K562 (cell line): ENCODE measurements around the gene SLC26A8. TPM values are rescaled to one million over a fixed set of nuclear protein-coding genes. Genes with fewer than 3 reads are reported as not detected.

Experiments
- ATAC-seq: fragments of 200-7000 bp; cut with Tn5 transposase; 3 replicates; pipeline ENCODE4 v1.9.1; 2020; ENCODE audit warnings: moderate library complexity
- BruUV-seq: library from RNA; stranded (reverse); fragments of 400-500 nt; replicated peaks from 2 replicates; lab custom pipeline; 2021; lab: Mats Ljungman, UMichigan
- CTCF ChIA-PET: fragments of 300-600 bp; formaldehyde crosslinking; extraction: SDS; loops from one replicate; lab custom pipeline; 2021; ENCODE audit warnings: low intra/inter-chr PET ratio; lab: Yijun Ruan, JAX
- POLR2A ChIA-PET: fragments of 300-600, 350-650 bp; sonication (Branson Sonifier 250); formaldehyde crosslinking; extraction: SDS; loops from one replicate; lab custom pipeline; 2021; ENCODE audit warnings: antibody characterized with exemption, inconsistent platforms; lab: Yijun Ruan, JAX
- DNase-seq, 4 experiments: peaks; one replicate each; pipeline versions ENCODE4 v3.0.0 to v3.0.0-alpha.2; 2011 to 2018; ENCODE audit warnings: low spot score in 3 of 4, mixed read lengths in 3 of 4; ENCODE audit errors: extremely low read depth in 1 of 4
- FAIRE-seq: peaks from 2 replicates; lab custom pipeline; 2011; peaks lifted over from hg19 to GRCh38; lab: Jason Lieb, UNC
- H2AFZ ChIP-seq: 2 replicates; pipeline ENCODE4 v1.6.0; 2011; ENCODE audit warnings: low read depth, low read length, control low read depth, inconsistent platforms
- H3K27ac ChIP-seq: fragments of 200-600 bp; 3 replicates; pipeline ENCODE4 v1.8.0; 2011; ENCODE audit warnings: low read depth, mild to moderate bottlenecking, control low read depth, inconsistent platforms, low read length, moderate library complexity, mixed read lengths; ENCODE audit errors: extremely low read depth
- H3K27me3 ChIP-seq, 2 experiments: fragments of 300-600 bp in 1 of 2; 2 replicates in 1 of 2; 3 replicates in 1 of 2; pipeline versions ENCODE4 v1.6.0 to v1.8.0; 2011; ENCODE audit warnings: inconsistent platforms in 2 of 2, low read length in 2 of 2, mild to moderate bottlenecking in 1 of 2, mixed read lengths in 1 of 2, moderate library complexity in 1 of 2; ENCODE audit not compliant: control insufficient read depth in 2 of 2, insufficient read depth in 2 of 2
- H3K36me3 ChIP-seq: fragments of 300-600 bp; 3 replicates; pipeline ENCODE4 v1.8.0; 2011; ENCODE audit warnings: mild to moderate bottlenecking, low read length, inconsistent platforms; ENCODE audit not compliant: control insufficient read depth, insufficient read depth
- H3K4me1 ChIP-seq, 2 experiments: fragments of 200-600 bp in 1 of 2; replicated peaks in 1 of 2; 2 replicates in 1 of 2; 3 replicates in 1 of 2; pipeline versions ENCODE4 v1.5.1 to v1.8.0; 2011; ENCODE audit warnings: inconsistent platforms in 2 of 2, low read length in 2 of 2, mild to moderate bottlenecking in 1 of 2, mixed read lengths in 1 of 2, moderate library complexity in 1 of 2; ENCODE audit not compliant: control insufficient read depth in 2 of 2, insufficient read depth in 2 of 2
- H3K4me2 ChIP-seq: 2 replicates; pipeline ENCODE4 v1.6.1; 2011; ENCODE audit warnings: low read length, control low read depth, inconsistent platforms, mixed read lengths; ENCODE audit not compliant: insufficient read depth
- H3K4me3 ChIP-seq: fragments of 200-600 bp; sonication (generic), shearing (Covaris generic); 2 replicates; pipeline ENCODE4 v1.5.1; 2016; ENCODE audit warnings: control low read depth, inconsistent platforms
- H3K79me2 ChIP-seq: fragments of 200-600 bp; 3 replicates; pipeline ENCODE4 v1.8.0; 2011; ENCODE audit warnings: low read length, inconsistent platforms; ENCODE audit not compliant: control insufficient read depth, insufficient read depth
- H3K9ac ChIP-seq, 2 experiments: 2 replicates each; pipeline versions ENCODE4 v1.6.0 to v1.6.1; 2011; ENCODE audit warnings: low read depth in 2 of 2, low read length in 2 of 2, control low read depth in 1 of 2, inconsistent platforms in 1 of 2, mild to moderate bottlenecking in 1 of 2, mixed read lengths in 1 of 2; ENCODE audit not compliant: insufficient read depth in 1 of 2
- H3K9me1 ChIP-seq: one replicate; pipeline ENCODE4 v1.6.0; 2011; ENCODE audit warnings: inconsistent platforms, mild to moderate bottlenecking, low read length, moderate library complexity; ENCODE audit not compliant: control insufficient read depth, insufficient read depth
- H3K9me3 ChIP-seq: replicated peaks from 2 replicates; pipeline ENCODE4 v1.5.1; 2011; ENCODE audit warnings: low read depth, low read length, inconsistent platforms; ENCODE audit not compliant: control insufficient read depth, insufficient read depth
- H4K20me1 ChIP-seq: replicated peaks from 2 replicates; pipeline ENCODE4 v1.6.1; 2011; ENCODE audit warnings: low read length, inconsistent platforms, mixed read lengths; ENCODE audit not compliant: control insufficient read depth, insufficient read depth
- ARID4B ChIP-seq: sonication (generic); formaldehyde crosslinking; IDR thresholded peaks from 2 replicates; pipeline ENCODE4 v1.8.0; 2022; ENCODE audit warnings: mild to moderate bottlenecking, missing genetic modification reagents
- CBX1 ChIP-seq: sonication (generic); IDR thresholded peaks from 2 replicates; pipeline ENCODE4 v1.6.1; 2016; ENCODE audit warnings: antibody characterized with exemption, low read depth, mild to moderate bottlenecking
- KLF1 ChIP-seq: fragments of 450-650 bp; IDR thresholded peaks from 2 replicates; pipeline ENCODE4 v1.6.1; 2016; ENCODE audit warnings: missing genetic modification characterization, missing compliant biosample characterization
- MCM2 ChIP-seq: fragments of 450-650 bp; IDR thresholded peaks from 2 replicates; pipeline ENCODE4 v1.6.1; 2017; ENCODE audit warnings: low read depth, mild to moderate bottlenecking
- MCM7 ChIP-seq, 2 experiments: fragments of 450-650 bp; IDR thresholded peaks; 2 replicates each; pipeline ENCODE4 v1.6.1; 2016 to 2018
- PCBP2 ChIP-seq: fragments of 200-400 bp; formaldehyde crosslinking; IDR thresholded peaks from 2 replicates; pipeline ENCODE4 v1.6.1; 2018; ENCODE audit warnings: low read length, low read depth, mild to moderate bottlenecking, moderate library complexity; ENCODE audit not compliant: poor library complexity, severe bottlenecking
- PHB ChIP-seq: fragments of 250-450 bp; sonication (Bioruptor Pico); IDR thresholded peaks from 2 replicates; pipeline ENCODE4 v1.5.0; 2021
- POU5F1 ChIP-seq: fragments of 150-350 bp; IDR thresholded peaks from 2 replicates; pipeline ENCODE4 v1.6.1; 2014; ENCODE audit warnings: borderline replicate concordance, low read length, low read depth, mild to moderate bottlenecking; ENCODE audit not compliant: partially characterized antibody
- ZNF134 ChIP-seq: fragments of 250-450 bp; sonication (Bioruptor Pico); conservative IDR thresholded peaks from 2 replicates; pipeline ENCODE4 v1.4.0; 2020
- WGBS: fragments of 100-300 bp; shearing (Covaris generic); methylation state at CpG from one replicate; pipeline ENCODE4 v1.1.6; 2016; ENCODE audit warnings: low coverage, mixed read lengths; ENCODE audit not compliant: insufficient coverage; ENCODE audit errors: missing lambda C conversion rate; 5-methylcytosine and 5-hydroxymethylcytosine counted together
- in situ Hi-C: fragments of 300-500 bp; cut with MboI; formaldehyde crosslinking; loops from 4 replicates; pipeline ENCODE4 v1.15.0; 2018; ENCODE audit warnings: inconsistent platforms, mixed read lengths
- intact Hi-C: fragments of 100-400 bp; cut with micrococcal nuclease; formaldehyde crosslinking; loops from 2 replicates; pipeline ENCODE4 v1.14.2; 2022
- polyA plus RNA-seq, 8 experiments: library from polyadenylated mRNA; depleted of rRNA in 4 of 8; stranded (reverse) in 5 of 8; unstranded in 3 of 8; fragments of >200 nt; fragmentation: Nextera tagmentation in 2 of 8; fragmentation: Illumina TruSeq in 1 of 8; extraction: Ambion mirVana in 2 of 8; extraction: Trizol in 1 of 8; gene quantifications; 2 replicates each; pipeline versions ENCODE4 v1.2.1 to v1.2.3, GENCODE V29; 2011 to 2014; ENCODE audit warnings: inconsistent platforms in 1 of 8, missing spikeins in 1 of 8
- total RNA-seq, 7 experiments: library from RNA; depleted of rRNA in 6 of 7; stranded (reverse); fragments of >200 nt in 6 of 7; fragmentation: Illumina TruSeq in 2 of 7; extraction: Trizol in 2 of 7; gene quantifications; 2 replicates each; pipeline versions ENCODE4 v1.2.1 to v1.2.3, GENCODE V29; 2011 to 2021; ENCODE audit warnings: low replicate concordance in 1 of 7

SLC26A8 gene
- total and polyA plus RNA-seq, 9 of the 15 experiments (the other 6 are each of a cell fraction or from before 2014, with no cell fraction given): not detected

DNA sequence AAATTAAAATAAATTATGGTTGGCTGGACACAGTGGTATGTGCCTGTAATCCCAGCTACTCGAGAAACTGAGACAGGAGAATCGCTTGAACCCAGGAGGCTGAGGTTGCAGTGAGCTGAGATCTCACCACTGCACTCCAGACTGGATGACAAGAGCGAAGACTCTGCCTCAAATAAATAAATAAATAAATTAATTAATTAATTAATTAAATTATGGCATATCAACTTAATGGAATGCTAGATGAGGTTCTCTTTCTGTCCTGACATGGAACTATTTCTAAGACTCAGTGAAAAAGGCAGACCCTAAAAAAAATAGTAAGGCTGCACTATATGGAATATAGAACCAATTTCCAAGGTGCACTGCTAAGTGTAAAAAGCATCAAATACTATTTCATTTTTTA is 108.4 kb downstream of the SLC26A8 start (continued):
- no peak for TF ChIP-seq ARID4B
- no peak for TF ChIP-seq POU5F1
- no peak for TF ChIP-seq PCBP2
- no peak for TF ChIP-seq CBX1
- TF ChIP-seq KLF1 (tag): no peak

DNA sequence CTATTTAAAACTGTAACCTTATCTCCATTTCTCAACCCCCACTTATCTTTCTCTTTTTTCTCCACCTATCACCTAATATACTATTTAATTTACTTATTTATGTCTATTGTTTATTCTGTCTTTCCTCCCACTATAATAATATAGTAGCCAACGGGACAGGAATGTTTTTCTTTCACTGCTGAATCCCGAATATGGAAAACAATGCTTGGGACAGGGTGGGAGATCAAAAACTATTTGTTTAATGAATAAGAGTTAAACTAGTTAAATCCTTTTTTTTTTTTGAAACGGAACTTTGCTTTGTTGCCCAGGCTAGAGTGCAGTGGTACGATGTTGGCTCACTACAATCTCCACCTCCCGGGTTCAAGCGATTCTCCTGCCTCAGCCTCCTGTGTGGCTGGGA is 109.9 kb downstream of the SLC26A8 start:
- POLR2A ChIA-PET: no interaction called here
- in situ Hi-C loops (no loop called here), intact Hi-C loops (no loop called here)
- Histone ChIP-seq H3K27ac (no peak overlapping the region), H2AFZ (no peak overlapping the region), H3K4me1 (peaks cover 5 to 9% of the 10 kb centered on the region in 2 experiments; a peak in 3 of 5 replicates), H3K36me3 (peaks cover 96% of the 10 kb centered on the region), H3K9me1 (no peaks in the 10 kb centered on the region), H3K4me3 (no peak overlapping the region), H3K4me2 (no peak overlapping the region), H3K79me2 (peaks cover 97% of the 10 kb centered on the region), H3K9ac (no peak overlapping the region), H4K20me1 (peaks cover 13% of the 10 kb centered on the region), H3K27me3 (no peaks in the 10 kb centered on the region), H3K9me3 (peaks cover 24% of the 10 kb centered on the region)
- WGBS: 98% methylated on average over 6 of the region's 6 CpGs
- BruUV-seq: no TSS peak
- CTCF ChIA-PET: no interaction called here
- FAIRE-seq: no peak
- ATAC-seq: no peak
- no peak for DNase-seq
- TF ChIP-seq PHB (CRISPR knock-in tag) (no peak), ZNF134 (CRISPR knock-in tag) (0 out of 2 replicates have a peak, but pooled peaks have one; percentile 5), MCM2 (no peak), MCM7 (IDR thresholded peaks at IDR 0.05) (no peak)
- TF ChIP-seq, all 486 proteins: peak for 1
